Measurements from ENCODE around the gene SP1. TPM values are rescaled to one million over a fixed set of nuclear protein-coding genes. Genes with fewer than 3 reads are reported as not detected.

SP1 gene
- total and polyA plus RNA-seq, 9 of the 15 experiments (the other 6 are each of a cell fraction or from before 2014, with no cell fraction given): 8.0 to 65.5 (median 41.6) TPM

DNA sequence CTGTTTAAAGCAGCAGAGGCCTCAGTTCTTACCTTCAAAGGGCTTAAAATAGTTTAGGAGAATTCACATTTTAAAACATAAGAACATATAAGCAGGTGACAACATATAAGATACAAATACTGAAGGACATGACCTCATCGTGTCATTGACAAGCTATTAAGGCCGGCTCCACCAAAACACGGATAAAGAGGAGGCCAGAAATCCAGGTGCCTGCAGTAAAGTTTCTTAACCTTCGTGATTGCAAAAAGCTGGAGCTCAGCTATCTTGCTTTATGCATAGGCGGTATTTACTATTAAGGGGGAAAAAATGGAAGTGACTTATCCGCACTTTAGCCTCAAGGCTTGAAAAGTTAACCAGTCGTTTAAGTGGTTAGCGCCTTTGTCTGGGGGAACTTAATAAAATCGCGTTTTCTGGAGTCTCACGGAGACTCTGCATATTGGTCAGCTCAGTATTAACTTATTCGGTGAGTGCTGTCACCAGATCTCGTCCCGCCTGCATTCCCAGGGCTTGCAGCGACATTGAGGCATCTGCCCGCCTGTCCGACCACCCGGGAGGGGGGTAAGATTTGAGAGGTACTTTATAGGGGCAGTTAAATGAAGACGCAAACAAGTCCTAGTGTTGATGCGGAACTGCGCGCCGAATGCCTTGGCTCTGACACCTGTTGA, 1.1 kb upstream of the SP1 start (continued):
- TF ChIP-seq, protein P1, sequence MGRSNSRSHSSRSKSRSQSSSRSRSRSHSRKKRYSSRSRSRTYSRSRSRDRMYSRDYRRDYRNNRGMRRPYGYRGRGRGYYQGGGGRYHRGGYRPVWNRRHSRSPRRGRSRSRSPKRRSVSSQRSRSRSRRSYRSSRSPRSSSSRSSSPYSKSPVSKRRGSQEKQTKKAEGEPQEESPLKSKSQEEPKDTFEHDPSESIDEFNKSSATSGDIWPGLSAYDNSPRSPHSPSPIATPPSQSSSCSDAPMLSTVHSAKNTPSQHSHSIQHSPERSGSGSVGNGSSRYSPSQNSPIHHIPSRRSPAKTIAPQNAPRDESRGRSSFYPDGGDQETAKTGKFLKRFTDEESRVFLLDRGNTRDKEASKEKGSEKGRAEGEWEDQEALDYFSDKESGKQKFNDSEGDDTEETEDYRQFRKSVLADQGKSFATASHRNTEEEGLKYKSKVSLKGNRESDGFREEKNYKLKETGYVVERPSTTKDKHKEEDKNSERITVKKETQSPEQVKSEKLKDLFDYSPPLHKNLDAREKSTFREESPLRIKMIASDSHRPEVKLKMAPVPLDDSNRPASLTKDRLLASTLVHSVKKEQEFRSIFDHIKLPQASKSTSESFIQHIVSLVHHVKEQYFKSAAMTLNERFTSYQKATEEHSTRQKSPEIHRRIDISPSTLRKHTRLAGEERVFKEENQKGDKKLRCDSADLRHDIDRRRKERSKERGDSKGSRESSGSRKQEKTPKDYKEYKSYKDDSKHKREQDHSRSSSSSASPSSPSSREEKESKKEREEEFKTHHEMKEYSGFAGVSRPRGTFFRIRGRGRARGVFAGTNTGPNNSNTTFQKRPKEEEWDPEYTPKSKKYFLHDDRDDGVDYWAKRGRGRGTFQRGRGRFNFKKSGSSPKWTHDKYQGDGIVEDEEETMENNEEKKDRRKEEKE (IDR thresholded peaks at IDR 0.05; ENCODE audit: borderline replicate concordance in 1 of 2, control insufficient read depth in 1 of 2, low read depth in 2 of 2, low read length in 1 of 2): no peak
- TF ChIP-seq HSF4 (CRISPR knock-in tag; IDR thresholded peaks at IDR 0.05; ENCODE audit: borderline replicate concordance) (no peak), MTA1 (IDR thresholded peaks at IDR 0.05; ENCODE audit: borderline replicate concordance) (no peak), SAP30 (IDR thresholded peaks at IDR 0.05; ENCODE audit: borderline replicate concordance, insufficient read depth, low read depth, low read length, poor library complexity, severe bottlenecking) (no peak), ZNF184 (CRISPR knock-in tag; IDR thresholded peaks at IDR 0.05) (no peak), SIN3A (IDR thresholded peaks at IDR 0.05; ENCODE audit: borderline replicate concordance in 2 of 2, control insufficient read depth in 1 of 2, low read depth in 2 of 2, low read length in 2 of 2) (no peak), SOX6 (IDR thresholded peaks at IDR 0.05) (peak; percentile 19; the same call in 1 of the 2 replicates), NFXL1 (CRISPR knock-in tag; IDR thresholded peaks at IDR 0.05) (no peak), FOXK2 (conservative IDR thresholded peaks at IDR 0.05 in 1 of 2, IDR thresholded peaks at IDR 0.05 in 1 of 2; ENCODE audit: low read depth in 2 of 2) (no peak), MYC (IDR thresholded peaks at IDR 0.05; ENCODE audit: low read depth, low read length) (no peak), MYC (CRISPR knock-in tag; IDR thresholded peaks at IDR 0.05; ENCODE audit: borderline replicate concordance, low read depth) (no peak), NR2C2 (CRISPR knock-in tag; IDR thresholded peaks at IDR 0.05) (no peak), NR2C2 (tag; IDR thresholded peaks at IDR 0.05) (peak; percentile 54; the same call in 1 of the 2 replicates)
- TF ChIP-seq, protein P2, sequence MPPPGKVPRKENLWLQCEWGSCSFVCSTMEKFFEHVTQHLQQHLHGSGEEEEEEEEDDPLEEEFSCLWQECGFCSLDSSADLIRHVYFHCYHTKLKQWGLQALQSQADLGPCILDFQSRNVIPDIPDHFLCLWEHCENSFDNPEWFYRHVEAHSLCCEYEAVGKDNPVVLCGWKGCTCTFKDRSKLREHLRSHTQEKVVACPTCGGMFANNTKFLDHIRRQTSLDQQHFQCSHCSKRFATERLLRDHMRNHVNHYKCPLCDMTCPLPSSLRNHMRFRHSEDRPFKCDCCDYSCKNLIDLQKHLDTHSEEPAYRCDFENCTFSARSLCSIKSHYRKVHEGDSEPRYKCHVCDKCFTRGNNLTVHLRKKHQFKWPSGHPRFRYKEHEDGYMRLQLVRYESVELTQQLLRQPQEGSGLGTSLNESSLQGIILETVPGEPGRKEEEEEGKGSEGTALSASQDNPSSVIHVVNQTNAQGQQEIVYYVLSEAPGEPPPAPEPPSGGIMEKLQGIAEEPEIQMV (tag; conservative IDR thresholded peaks at IDR 0.05; ENCODE audit: low read depth): 0 out of 2 replicates have a peak, but pooled peaks have one; percentile 33
- TF ChIP-seq, protein P3, sequence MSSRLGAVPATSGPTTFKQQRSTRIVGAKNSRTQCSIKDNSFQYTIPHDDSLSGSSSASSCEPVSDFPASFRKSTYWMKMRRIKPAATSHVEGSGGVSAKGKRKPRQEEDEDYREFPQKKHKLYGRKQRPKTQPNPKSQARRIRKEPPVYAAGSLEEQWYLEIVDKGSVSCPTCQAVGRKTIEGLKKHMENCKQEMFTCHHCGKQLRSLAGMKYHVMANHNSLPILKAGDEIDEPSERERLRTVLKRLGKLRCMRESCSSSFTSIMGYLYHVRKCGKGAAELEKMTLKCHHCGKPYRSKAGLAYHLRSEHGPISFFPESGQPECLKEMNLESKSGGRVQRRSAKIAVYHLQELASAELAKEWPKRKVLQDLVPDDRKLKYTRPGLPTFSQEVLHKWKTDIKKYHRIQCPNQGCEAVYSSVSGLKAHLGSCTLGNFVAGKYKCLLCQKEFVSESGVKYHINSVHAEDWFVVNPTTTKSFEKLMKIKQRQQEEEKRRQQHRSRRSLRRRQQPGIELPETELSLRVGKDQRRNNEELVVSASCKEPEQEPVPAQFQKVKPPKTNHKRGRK (tag; IDR thresholded peaks at IDR 0.05): no peak
- TF ChIP-seq, protein P4, sequence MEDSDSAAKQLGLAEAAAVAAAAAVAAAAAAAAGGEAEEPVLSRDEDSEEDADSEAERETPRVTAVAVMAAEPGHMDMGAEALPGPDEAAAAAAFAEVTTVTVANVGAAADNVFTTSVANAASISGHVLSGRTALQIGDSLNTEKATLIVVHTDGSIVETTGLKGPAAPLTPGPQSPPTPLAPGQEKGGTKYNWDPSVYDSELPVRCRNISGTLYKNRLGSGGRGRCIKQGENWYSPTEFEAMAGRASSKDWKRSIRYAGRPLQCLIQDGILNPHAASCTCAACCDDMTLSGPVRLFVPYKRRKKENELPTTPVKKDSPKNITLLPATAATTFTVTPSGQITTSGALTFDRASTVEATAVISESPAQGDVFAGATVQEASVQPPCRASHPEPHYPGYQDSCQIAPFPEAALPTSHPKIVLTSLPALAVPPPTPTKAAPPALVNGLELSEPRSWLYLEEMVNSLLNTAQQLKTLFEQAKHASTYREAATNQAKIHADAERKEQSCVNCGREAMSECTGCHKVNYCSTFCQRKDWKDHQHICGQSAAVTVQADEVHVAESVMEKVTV (CRISPR knock-in tag; IDR thresholded peaks at IDR 0.05): no peak
